BE2C (cell line): ENCODE data around the gene NAIP.
"Not testable (repeated sequence)": the region's sequence is repeated elsewhere in the genome, so short reads cannot be mapped to it uniquely, and the experiment has no call there.

ENCODE experiments used
- DNase-seq: peaks from one replicate; pipeline ENCODE4 v3.0.0-alpha.2; 2020
- H3K27me3 ChIP-seq: fragments of 250-450 bp; sonication (Bioruptor Pico); 2 replicates; pipeline ENCODE4 v1.5.1; 2020; ENCODE audit warnings: mild to moderate bottlenecking
- H3K36me3 ChIP-seq: fragments of 250-450 bp; sonication (Bioruptor Pico); 2 replicates; pipeline ENCODE4 v1.5.1; 2020; ENCODE audit warnings: mild to moderate bottlenecking
- H3K4me1 ChIP-seq: fragments of 250-450 bp; sonication (Bioruptor Pico); 2 replicates; pipeline ENCODE4 v1.5.1; 2020
- H3K4me3 ChIP-seq: 2 replicates; pipeline ENCODE4 v1.5.1; 2011; ENCODE audit warnings: low read depth, low read length
- H3K9me3 ChIP-seq: fragments of 250-450 bp; sonication (Bioruptor Pico); 2 replicates; pipeline ENCODE4 v1.5.1; 2020
- CTCF ChIP-seq: IDR thresholded peaks from 2 replicates; pipeline ENCODE4 v1.5.1; 2012; ENCODE audit warnings: mild to moderate bottlenecking, low read depth, low read length

NAIP gene

GRCh38 chr5:71013575-71013974, 11.6 kb downstream of the NAIP start:
- H3K36me3 ChIP-seq, result no peaks in the 10 kb centered on the region
- no peaks in the 10 kb centered on the region for H3K9me3 ChIP-seq
- TF ChIP-seq CTCF, result 0 out of 2 replicates have a peak, but pooled peaks have one; percentile 7
- no peak for DNase-seq
- H3K27me3 ChIP-seq, result no peaks in the 10 kb centered on the region
- no peak overlapping the region for H3K4me3 ChIP-seq
- H3K4me1 ChIP-seq, result no peaks in the 10 kb centered on the region

GRCh38 chr5:71011194-71011792, 13.8 kb downstream of the NAIP start:
- H3K9me3 ChIP-seq, result no peaks in the 10 kb centered on the region
- H3K4me3 ChIP-seq, result no peak overlapping the region
- no peaks in the 10 kb centered on the region for H3K4me1 ChIP-seq
- TF ChIP-seq CTCF, result no peak
- no peaks in the 10 kb centered on the region for H3K36me3 ChIP-seq
- DNase-seq, result no peak
- no peaks in the 10 kb centered on the region for H3K27me3 ChIP-seq

GRCh38 chr5:71006983-71007382, 18.2 kb downstream of the NAIP start:
- not testable (repeated sequence) for H3K4me3 ChIP-seq, H3K36me3 ChIP-seq, DNase-seq, H3K27me3 ChIP-seq, H3K9me3 ChIP-seq, H3K4me1 ChIP-seq

- H3K9me3 ChIP-seq, H3K4me3 ChIP-seq, H3K27me3 ChIP-seq, H3K4me1 ChIP-seq, H3K36me3 ChIP-seq, DNase-seq: not testable (repeated sequence)
Measured at GRCh38 chr5:70984882-70985281, 40.3 kb downstream of the NAIP start.

GRCh38 chr5:70967220-70967619, 57.9 kb downstream of the NAIP start:
- not testable (repeated sequence) for H3K27me3 ChIP-seq, H3K9me3 ChIP-seq, H3K4me1 ChIP-seq, DNase-seq, H3K36me3 ChIP-seq, H3K4me3 ChIP-seq

GRCh38 chr5:70964531-70964930, 60.6 kb downstream of the NAIP start:
- not testable (repeated sequence) for H3K4me3 ChIP-seq, DNase-seq, H3K4me1 ChIP-seq, H3K36me3 ChIP-seq, H3K27me3 ChIP-seq, H3K9me3 ChIP-seq

GRCh38 chr5:70953068-70953467, 72.1 kb downstream of the NAIP start:
- not testable (repeated sequence) for H3K36me3 ChIP-seq, H3K27me3 ChIP-seq, H3K4me1 ChIP-seq, H3K9me3 ChIP-seq, DNase-seq, H3K4me3 ChIP-seq

GRCh38 chr5:70932560-70932959, 92.6 kb downstream of the NAIP start:
- not testable (repeated sequence) for H3K27me3 ChIP-seq, H3K36me3 ChIP-seq, DNase-seq, H3K4me3 ChIP-seq, H3K4me1 ChIP-seq, H3K9me3 ChIP-seq

- H3K4me3 ChIP-seq, H3K27me3 ChIP-seq, H3K4me1 ChIP-seq, H3K36me3 ChIP-seq, H3K9me3 ChIP-seq, DNase-seq: not testable (repeated sequence)
Measured at GRCh38 chr5:70931709-70932368, 93.3 kb downstream of the NAIP start.

GRCh38 chr5:70925211-70925562, 100.0 kb downstream of the NAIP start:
- not testable (repeated sequence) for H3K4me1 ChIP-seq, H3K9me3 ChIP-seq, H3K4me3 ChIP-seq, DNase-seq, H3K27me3 ChIP-seq, H3K36me3 ChIP-seq
